ENCODE measurements around the gene PAM. TPM values are rescaled to one million over a fixed set of nuclear protein-coding genes. Genes with fewer than 3 reads are reported as not detected.

Gene PAM
- total RNA-seq, 6 experiments from 2014 or later = 164 to 266 (median 182) TPM

- Mint-ChIP-seq H3K9me3 (no peaks in the 10 kb centered on the region), H3K27ac (no peak overlapping the region), H3K4me3 (no peak overlapping the region), H3K27me3 (ENCODE audit: insufficient read depth) (no peaks in the 10 kb centered on the region), H3K4me1 (ENCODE audit: low read depth) (peaks cover 26% of the 10 kb centered on the region), H3K36me3 (ENCODE audit: low read depth) (peaks cover 4% of the 10 kb centered on the region; the same call in 1 of the 2 replicates)
- no peak for TF ChIP-seq CTCF (IDR thresholded peaks at IDR 0.05)
- no peak for DNase-seq
Observed at GRCh38 chr5:102888483-102888882, 133.4 kb downstream of the PAM start.

GRCh38 chr5:102889033-102889432, 133.9 kb downstream of the PAM start:
- H3K4me3 Mint-ChIP-seq = no peak overlapping the region
- no peaks in the 10 kb centered on the region for H3K9me3 Mint-ChIP-seq
- no peak overlapping the region for H3K27ac Mint-ChIP-seq
- no peak for TF ChIP-seq CTCF (IDR thresholded peaks at IDR 0.05)
- no peak for DNase-seq
- H3K4me1 Mint-ChIP-seq (ENCODE audit: low read depth) = peaks cover 26% of the 10 kb centered on the region
- no peaks in the 10 kb centered on the region; the same call in 1 of the 2 replicates for H3K36me3 Mint-ChIP-seq (ENCODE audit: low read depth)
- H3K27me3 Mint-ChIP-seq (ENCODE audit: insufficient read depth) = no peaks in the 10 kb centered on the region

GRCh38 chr5:102890133-102890532, 135.0 kb downstream of the PAM start:
- no peak for DNase-seq
- H3K36me3 Mint-ChIP-seq (ENCODE audit: low read depth) = no peaks in the 10 kb centered on the region
- no peak overlapping the region for H3K27ac Mint-ChIP-seq
- TF ChIP-seq CTCF (IDR thresholded peaks at IDR 0.05) = no peak
- peaks cover 19% of the 10 kb centered on the region for H3K4me1 Mint-ChIP-seq (ENCODE audit: low read depth)
- H3K27me3 Mint-ChIP-seq (ENCODE audit: insufficient read depth) = no peaks in the 10 kb centered on the region
- H3K4me3 Mint-ChIP-seq = no peak overlapping the region
- no peaks in the 10 kb centered on the region for H3K9me3 Mint-ChIP-seq

- H3K27ac Mint-ChIP-seq = no peak overlapping the region
- H3K4me3 Mint-ChIP-seq = no peak overlapping the region
- H3K27me3 Mint-ChIP-seq (ENCODE audit: insufficient read depth) = no peaks in the 10 kb centered on the region
- H3K36me3 Mint-ChIP-seq (ENCODE audit: low read depth) = no peaks in the 10 kb centered on the region
- DNase-seq = no peak
- no peaks in the 10 kb centered on the region for H3K9me3 Mint-ChIP-seq
- no peak for TF ChIP-seq CTCF (IDR thresholded peaks at IDR 0.05)
- H3K4me1 Mint-ChIP-seq (ENCODE audit: low read depth) = peaks cover 11% of the 10 kb centered on the region
Observed at GRCh38 chr5:102891175-102891574, 136.1 kb downstream of the PAM start.

GRCh38 chr5:102893942-102894341, 138.8 kb downstream of the PAM start:
- no peak for TF ChIP-seq CTCF (IDR thresholded peaks at IDR 0.05)
- Mint-ChIP-seq H3K36me3 (ENCODE audit: low read depth) (no peaks in the 10 kb centered on the region), H3K27ac (no peak overlapping the region), H3K4me1 (ENCODE audit: low read depth) (no peaks in the 10 kb centered on the region), H3K4me3 (no peak overlapping the region), H3K27me3 (ENCODE audit: insufficient read depth) (no peaks in the 10 kb centered on the region), H3K9me3 (no peaks in the 10 kb centered on the region)
- no peak for DNase-seq

- Mint-ChIP-seq H3K36me3 (ENCODE audit: low read depth) (no peaks in the 10 kb centered on the region), H3K4me1 (ENCODE audit: low read depth) (no peaks in the 10 kb centered on the region), H3K27me3 (ENCODE audit: insufficient read depth) (no peaks in the 10 kb centered on the region), H3K27ac (no peak overlapping the region), H3K9me3 (no peaks in the 10 kb centered on the region), H3K4me3 (no peak overlapping the region)
- TF ChIP-seq CTCF (IDR thresholded peaks at IDR 0.05) = no peak
- no peak for DNase-seq
Observed at GRCh38 chr5:102895234-102895633, 140.1 kb downstream of the PAM start.
